Calu3 (cell line): Measurements from ENCODE around the gene CAMK1D. TPM values are rescaled to one million over a fixed set of nuclear protein-coding genes. Genes with fewer than 3 reads are reported as not detected.

Experiments used
- BruUV-seq: library from RNA; stranded (reverse); fragments of 400-500 nt; replicated peaks from 2 replicates; lab custom pipeline; 2021; lab: Mats Ljungman, UMichigan
- CTCF ChIA-PET: fragments of 300-600 bp; sonication (Branson Sonifier 250); formaldehyde crosslinking; loops from one replicate; lab custom pipeline; 2022; ENCODE audit warnings: antibody characterized with exemption; lab: Charles Lee
- DNase-seq: peaks from one replicate; pipeline ENCODE4 v3.0.0; 2022
- H3K27ac Mint-ChIP-seq: one replicate; pipeline ENCODE4 v1.8.0; 2022; ENCODE audit warnings: mixed read lengths; ENCODE audit not compliant: unreplicated experiment
- H3K27me3 Mint-ChIP-seq: one replicate; pipeline ENCODE4 v1.8.0; 2022; ENCODE audit warnings: mixed read lengths; ENCODE audit not compliant: unreplicated experiment
- H3K36me3 Mint-ChIP-seq: one replicate; pipeline ENCODE4 v1.8.0; 2022; ENCODE audit warnings: mild to moderate bottlenecking, moderate library complexity, mixed read lengths; ENCODE audit not compliant: insufficient read depth, unreplicated experiment
- H3K4me1 Mint-ChIP-seq: one replicate; pipeline ENCODE4 v1.8.0; 2022; ENCODE audit warnings: mild to moderate bottlenecking, low read depth, mixed read lengths; ENCODE audit not compliant: unreplicated experiment
- H3K4me3 Mint-ChIP-seq: one replicate; pipeline ENCODE4 v1.8.0; 2022; ENCODE audit warnings: mild to moderate bottlenecking, low read depth, moderate library complexity, mixed read lengths; ENCODE audit not compliant: unreplicated experiment
- H3K9me3 Mint-ChIP-seq: one replicate; pipeline ENCODE4 v1.8.0; 2022; ENCODE audit warnings: low read depth, mixed read lengths; ENCODE audit not compliant: unreplicated experiment
- intact Hi-C: fragments of 100-400 bp; cut with micrococcal nuclease; formaldehyde crosslinking; loops from one replicate; pipeline ENCODE4 v1.10.0; 2022; ENCODE audit not compliant: unreplicated experiment
- total RNA-seq: library from RNA; stranded (reverse); gene quantifications from 2 replicates; pipeline ENCODE4 v1.2.3, GENCODE V29; 2022
- TF ChIP-seq, protein P1 (sequence below): fragments of 200-600 bp; IDR thresholded peaks from one replicate; pipeline ENCODE4 v1.8.0; 2022; ENCODE audit warnings: antibody characterized with exemption; ENCODE audit not compliant: unreplicated experiment

Gene CAMK1D
- total RNA-seq, 1 experiment from 2014 or later = 2.6 TPM

DNA sequence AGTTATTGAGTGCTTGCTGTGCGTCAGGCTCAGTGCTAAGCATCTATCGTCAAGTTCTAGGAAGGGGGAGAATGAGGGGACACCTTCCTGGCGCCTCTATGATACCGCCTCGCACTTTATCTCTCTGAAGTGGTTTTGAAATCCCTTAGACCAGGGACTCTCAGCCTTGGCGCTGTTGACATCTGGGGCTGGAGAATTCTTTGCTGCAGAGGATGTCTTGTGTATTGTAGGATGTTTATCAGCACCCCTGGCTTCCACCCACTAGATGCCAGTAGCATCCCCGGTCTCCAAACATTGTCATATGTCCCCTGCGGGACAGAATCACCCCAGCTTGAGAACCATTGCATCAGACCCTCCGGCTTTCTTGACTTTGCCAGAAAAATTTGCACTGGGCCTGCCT lies 366.7 kb downstream of the CAMK1D start:
- H3K27me3 Mint-ChIP-seq = no peaks in the 10 kb centered on the region
- BruUV-seq = no TSS peak
- TF ChIP-seq, protein P1, sequence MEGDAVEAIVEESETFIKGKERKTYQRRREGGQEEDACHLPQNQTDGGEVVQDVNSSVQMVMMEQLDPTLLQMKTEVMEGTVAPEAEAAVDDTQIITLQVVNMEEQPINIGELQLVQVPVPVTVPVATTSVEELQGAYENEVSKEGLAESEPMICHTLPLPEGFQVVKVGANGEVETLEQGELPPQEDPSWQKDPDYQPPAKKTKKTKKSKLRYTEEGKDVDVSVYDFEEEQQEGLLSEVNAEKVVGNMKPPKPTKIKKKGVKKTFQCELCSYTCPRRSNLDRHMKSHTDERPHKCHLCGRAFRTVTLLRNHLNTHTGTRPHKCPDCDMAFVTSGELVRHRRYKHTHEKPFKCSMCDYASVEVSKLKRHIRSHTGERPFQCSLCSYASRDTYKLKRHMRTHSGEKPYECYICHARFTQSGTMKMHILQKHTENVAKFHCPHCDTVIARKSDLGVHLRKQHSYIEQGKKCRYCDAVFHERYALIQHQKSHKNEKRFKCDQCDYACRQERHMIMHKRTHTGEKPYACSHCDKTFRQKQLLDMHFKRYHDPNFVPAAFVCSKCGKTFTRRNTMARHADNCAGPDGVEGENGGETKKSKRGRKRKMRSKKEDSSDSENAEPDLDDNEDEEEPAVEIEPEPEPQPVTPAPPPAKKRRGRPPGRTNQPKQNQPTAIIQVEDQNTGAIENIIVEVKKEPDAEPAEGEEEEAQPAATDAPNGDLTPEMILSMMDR = no peak
- no peaks in the 10 kb centered on the region for H3K9me3 Mint-ChIP-seq
- H3K4me3 Mint-ChIP-seq = no peak overlapping the region
- no peak for DNase-seq
- H3K36me3 Mint-ChIP-seq = peaks cover 9% of the 10 kb centered on the region
- peaks cover 33% of the 10 kb centered on the region for H3K4me1 Mint-ChIP-seq
- intact Hi-C loops = no loop called here
- H3K27ac Mint-ChIP-seq = no peak overlapping the region
- CTCF ChIA-PET = interaction anchor here (0.7 kb wide), 1 partner anchor 419 kb away, joined by 5 read pairs; no protein-coding TSS in a partner anchor

DNA sequence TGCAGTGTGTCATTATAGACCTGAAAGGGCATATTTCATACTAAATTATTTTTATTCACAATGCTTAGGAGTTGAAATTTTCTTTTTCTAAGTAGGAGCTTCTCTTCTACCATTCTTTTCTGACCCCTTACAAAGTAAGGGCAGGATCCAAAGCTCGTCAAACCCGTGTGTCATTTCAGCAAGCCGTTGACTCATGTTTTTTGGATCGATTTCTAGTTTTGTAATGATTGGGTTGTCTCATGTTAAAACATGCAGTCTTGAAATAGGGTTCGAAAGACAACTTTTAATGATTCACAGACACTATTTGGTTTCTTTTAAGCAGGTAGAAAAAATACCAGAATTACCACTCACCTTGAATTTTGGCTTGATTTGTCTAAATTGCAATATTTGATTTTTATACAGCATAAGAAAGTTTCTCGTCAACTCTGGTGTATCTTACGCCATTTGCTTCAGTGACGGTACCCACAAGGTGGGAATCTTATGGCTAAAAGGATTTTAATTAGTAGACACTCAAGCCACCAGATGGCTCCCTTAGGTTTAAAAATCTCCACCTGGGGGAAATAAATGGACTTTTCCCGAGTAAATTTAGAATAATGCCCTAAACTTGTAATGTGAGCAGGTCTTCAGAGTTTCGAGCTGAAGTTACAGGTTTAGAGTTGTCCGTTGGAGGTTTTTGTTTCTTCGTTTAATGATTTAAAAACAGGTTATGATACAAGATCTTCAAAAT lies 368.8 kb downstream of the CAMK1D start:
- DNase-seq = peak; percentile 31
- H3K9me3 Mint-ChIP-seq = no peaks in the 10 kb centered on the region
- intact Hi-C loops = loop anchor here (1.0 kb wide), 2 partner anchors 184 to 356 kb away; no protein-coding TSS in a partner anchor
- H3K4me1 Mint-ChIP-seq = peaks cover 25% of the 10 kb centered on the region
- H3K27me3 Mint-ChIP-seq = peaks cover 10% of the 10 kb centered on the region
- no TSS peak for BruUV-seq
- CTCF ChIA-PET = interaction anchor here (0.8 to 1.2 kb wide), 2 partner anchors 9 to 33 kb away, joined by 6 to 7 read pairs; no protein-coding TSS in a partner anchor
- no peak overlapping the region for H3K4me3 Mint-ChIP-seq
- H3K36me3 Mint-ChIP-seq = peaks cover 10% of the 10 kb centered on the region
- TF ChIP-seq, protein P1 = no peak
- no peak overlapping the region for H3K27ac Mint-ChIP-seq

DNA sequence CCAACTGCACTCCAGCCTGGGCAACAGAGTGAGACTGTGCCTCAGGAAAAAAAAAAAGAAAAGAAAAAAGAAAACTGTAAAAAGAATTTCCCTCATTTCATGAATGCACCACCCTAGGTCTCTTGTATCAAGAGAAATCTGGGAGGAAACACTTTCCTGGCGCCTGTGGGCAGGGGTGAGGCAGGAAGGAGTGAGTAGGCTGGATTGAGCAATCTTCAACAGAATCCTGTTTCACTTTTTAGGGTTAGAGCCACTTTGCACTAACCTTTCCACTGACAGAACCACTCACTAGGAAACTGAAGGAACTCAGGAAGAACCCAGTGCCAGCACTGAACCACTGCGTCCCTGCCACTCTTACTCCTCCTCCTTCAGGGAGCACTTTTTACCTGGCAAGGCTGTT lies 370.0 kb downstream of the CAMK1D start:
- H3K4me1 Mint-ChIP-seq = peaks cover 25% of the 10 kb centered on the region
- H3K9me3 Mint-ChIP-seq = no peaks in the 10 kb centered on the region
- peak; percentile 32 for DNase-seq
- H3K4me3 Mint-ChIP-seq = no peak overlapping the region
- intact Hi-C loops = no loop called here
- H3K27ac Mint-ChIP-seq = peak overlapping the region; percentile 25
- H3K36me3 Mint-ChIP-seq = peaks cover 10% of the 10 kb centered on the region
- peaks cover 13% of the 10 kb centered on the region for H3K27me3 Mint-ChIP-seq
- BruUV-seq = no TSS peak
- TF ChIP-seq, protein P1 = no peak
- CTCF ChIA-PET = no interaction called here

DNA sequence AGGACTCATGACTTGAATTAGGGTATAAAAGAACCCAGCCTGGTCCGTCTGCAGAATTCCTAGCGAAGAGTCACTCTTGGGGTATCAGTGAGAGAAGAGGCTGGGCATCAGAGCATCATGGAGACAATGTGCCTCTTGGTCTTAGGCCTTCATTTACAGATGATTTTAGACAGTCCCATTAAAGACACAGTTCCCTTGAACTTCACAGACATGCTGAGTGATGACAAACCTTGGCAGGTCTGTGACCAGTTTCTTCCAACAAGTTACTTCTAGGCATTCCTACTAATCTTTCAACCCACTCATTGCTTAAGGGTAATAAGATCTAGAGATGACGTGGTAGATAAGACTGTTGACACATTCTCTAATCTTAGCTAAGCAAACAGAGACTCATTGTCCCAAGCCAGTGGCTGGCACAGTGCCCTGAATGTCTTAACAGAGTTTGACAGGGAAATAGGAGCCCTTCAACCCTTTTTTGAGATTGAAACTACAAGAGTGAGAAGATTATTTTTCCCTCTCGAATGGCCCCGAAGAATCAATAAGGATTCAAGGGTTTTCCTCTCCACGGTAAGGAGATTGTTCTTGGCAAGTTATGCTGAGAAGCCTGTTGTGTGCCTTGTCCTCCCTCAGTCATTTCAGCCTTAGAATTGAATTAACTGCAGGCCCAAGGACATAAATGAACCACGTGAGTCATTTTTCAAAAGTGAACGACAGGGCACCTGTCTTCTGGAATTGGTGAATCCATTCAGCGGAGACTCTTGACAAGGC lies 371.1 kb downstream of the CAMK1D start:
- TF ChIP-seq, protein P1 = no peak
- peak overlapping the region; percentile 72 for H3K27ac Mint-ChIP-seq
- BruUV-seq = no TSS peak
- H3K4me3 Mint-ChIP-seq = peak overlapping the region; percentile 39
- intact Hi-C loops = loop anchor here (2.0 to 5.0 kb wide), 2 partner anchors 30 to 127 kb away; no protein-coding TSS in a partner anchor
- no peaks in the 10 kb centered on the region for H3K9me3 Mint-ChIP-seq
- peaks cover 13% of the 10 kb centered on the region for H3K27me3 Mint-ChIP-seq
- peak; percentile 89 for DNase-seq
- peaks cover 10% of the 10 kb centered on the region for H3K36me3 Mint-ChIP-seq
- peaks cover 25% of the 10 kb centered on the region for H3K4me1 Mint-ChIP-seq
- CTCF ChIA-PET = interaction anchor here (1.1 to 1.2 kb wide), 2 partner anchors 13 to 31 kb away, joined by 4 read pairs; no protein-coding TSS in a partner anchor
